Thoracic aorta (tissue), 2 donors: Measurements from ENCODE around the gene FIBCD1. TPM values are rescaled to one million over a fixed set of nuclear protein-coding genes. Genes with fewer than 3 reads are reported as not detected.

Source experiments
- ATAC-seq: fragments of 150-250 bp; one replicate; pipeline ENCODE4 v1.8.0; 2017; ENCODE audit warnings: low read depth; ENCODE audit not compliant: insufficient number of reproducible peaks, low FRiP score
- DNase-seq: peaks from one replicate; pipeline ENCODE4 v3.0.0-alpha.2; 2020; ENCODE audit warnings: low spot score
- H3K27ac ChIP-seq, 2 donors: fragments of 200-600 bp; sonication (generic); 1 replicate in 1 of 2; 2 replicates in 1 of 2; pipeline ENCODE4 v1.5.1; 2016; ENCODE audit warnings: mild to moderate bottlenecking in 2 of 2, moderate library complexity in 2 of 2
- H3K27me3 ChIP-seq: fragments of 200-600 bp; sonication (generic); replicated peaks from 2 replicates; pipeline ENCODE4 v1.6.0; 2016; ENCODE audit warnings: mild to moderate bottlenecking; ENCODE audit not compliant: insufficient read depth
- H3K36me3 ChIP-seq: fragments of 200-600 bp; sonication (generic); one replicate; pipeline ENCODE4 v1.5.1; 2016
- H3K4me1 ChIP-seq, 2 donors: fragments of 200-600 bp; sonication (generic); 1 replicate in 1 of 2; 2 replicates in 1 of 2; pipeline versions ENCODE4 v1.5.1 to v1.6.0; 2016; ENCODE audit warnings: low read depth in 2 of 2, mild to moderate bottlenecking in 1 of 2; ENCODE audit not compliant: control insufficient read depth in 1 of 2
- H3K4me3 ChIP-seq: fragments of 200-600 bp; sonication (generic); 2 replicates; pipeline ENCODE4 v1.5.1; 2016; ENCODE audit warnings: mild to moderate bottlenecking
- H3K9me3 ChIP-seq: fragments of 200-600 bp; sonication (generic); 2 replicates; pipeline ENCODE4 v1.5.1; 2016
- CTCF ChIP-seq: fragments of 200-600 bp; sonication (generic); IDR thresholded peaks from one replicate; pipeline ENCODE4 v1.5.1; 2019; ENCODE audit warnings: antibody characterized with exemption
- total RNA-seq, 2 donors: library from RNA; depleted of rRNA; stranded (reverse); fragments of >200 nt; gene quantifications; one replicate each; pipeline versions ENCODE4 v1.1.0 to v1.2.3, GENCODE V29; 2016

Gene FIBCD1
- total RNA-seq, 2 donors from 2014 or later, result not detected

GRCh38 chr9:130952065-130952762 lies 13.2 kb upstream of the FIBCD1 start:
- Histone ChIP-seq H3K27ac (no peak overlapping the region), H3K9me3 (no peaks in the 10 kb centered on the region), H3K27me3 (peaks cover 4% of the 10 kb centered on the region), H3K4me1 (no peaks in the 10 kb centered on the region), H3K4me3 (no peak overlapping the region), H3K36me3 (no peaks in the 10 kb centered on the region)
- no peak for TF ChIP-seq CTCF
- DNase-seq (no peak), ATAC-seq (no peak)

- Histone ChIP-seq H3K9me3 (no peaks in the 10 kb centered on the region), H3K27me3 (peaks cover 4% of the 10 kb centered on the region), H3K4me1 (no peaks in the 10 kb centered on the region), H3K36me3 (no peaks in the 10 kb centered on the region), H3K27ac (no peak overlapping the region), H3K4me3 (no peak overlapping the region)
- DNase-seq, result no peak
- ATAC-seq, result no peak
- no peak for TF ChIP-seq CTCF
Measured at GRCh38 chr9:130950039-130950311, 10.9 kb upstream of the FIBCD1 start.

GRCh38 chr9:130949188-130950038 lies 10.4 kb upstream of the FIBCD1 start:
- ATAC-seq, result no peak
- Histone ChIP-seq H3K4me1 (no peaks in the 10 kb centered on the region), H3K4me3 (no peak overlapping the region), H3K36me3 (no peaks in the 10 kb centered on the region), H3K9me3 (no peaks in the 10 kb centered on the region), H3K27ac (no peak overlapping the region), H3K27me3 (peaks cover 4% of the 10 kb centered on the region)
- no peak for DNase-seq
- TF ChIP-seq CTCF, result no peak

- no peak for ATAC-seq
- H3K27ac ChIP-seq, result no peak overlapping the region
- no peaks in the 10 kb centered on the region for H3K36me3 ChIP-seq
- H3K27me3 ChIP-seq, result peaks cover 4% of the 10 kb centered on the region
- no peak for DNase-seq
- H3K4me1 ChIP-seq, result no peaks in the 10 kb centered on the region
- no peak for TF ChIP-seq CTCF
- no peaks in the 10 kb centered on the region for H3K9me3 ChIP-seq
- no peak overlapping the region for H3K4me3 ChIP-seq
Measured at GRCh38 chr9:130948266-130948665, 9.2 kb upstream of the FIBCD1 start.

GRCh38 chr9:130947618-130948140 lies 8.6 kb upstream of the FIBCD1 start:
- Histone ChIP-seq H3K4me3 (no peak overlapping the region), H3K9me3 (no peaks in the 10 kb centered on the region), H3K27me3 (peaks cover 4% of the 10 kb centered on the region), H3K36me3 (no peaks in the 10 kb centered on the region), H3K27ac (no peak overlapping the region), H3K4me1 (no peaks in the 10 kb centered on the region)
- ATAC-seq (no peak), DNase-seq (no peak)
- TF ChIP-seq CTCF, result no peak
